ENCODE results near the gene NAV2.

The NAV2 gene

DNA sequence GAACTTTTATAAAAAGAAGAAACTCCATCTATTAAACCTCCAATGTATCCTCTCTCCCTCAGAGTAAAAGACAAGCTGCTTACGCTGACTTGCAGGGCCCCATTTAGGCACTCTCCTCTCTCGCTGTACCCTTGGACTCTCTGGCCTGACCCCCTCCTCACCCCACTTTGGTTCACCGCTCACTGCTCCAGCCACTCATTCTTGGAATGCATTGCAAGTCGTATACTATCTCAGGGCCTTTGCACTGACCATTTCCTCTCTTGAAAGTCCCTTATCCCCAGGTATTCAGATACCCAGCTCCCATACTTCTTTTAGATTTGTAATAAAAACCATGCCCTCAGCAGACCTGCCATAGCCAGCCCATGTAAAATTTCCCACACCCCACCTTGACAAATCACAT, 308.1 kb downstream of the NAV2 start:
- no peak overlapping the region for H3K4me2 ChIP-seq (ENCODE audit: low read length)
- no peak for DNase-seq
- no peak overlapping the region for H2AFZ ChIP-seq (ENCODE audit: insufficient read depth, low read length, poor library complexity)
- WGBS (ENCODE audit: extremely low coverage, insufficient coverage, insufficient read length) = no CpG with 5 or more reads among the region's 4 CpGs
- peak overlapping the region; percentile 59 for H3K14ac ChIP-seq (ENCODE audit: low read length)
- H3K9me3 ChIP-seq (ENCODE audit: insufficient read depth, low read depth, low read length) = no peaks in the 10 kb centered on the region
- peak overlapping the region; percentile 77 for H2AK5ac ChIP-seq (ENCODE audit: low read length)
- no peak overlapping the region for H4K12ac ChIP-seq (ENCODE audit: low read depth, low read length)
- peak overlapping the region; percentile 39 for H4K91ac ChIP-seq (ENCODE audit: low read depth, low read length)
- H3K27me3 ChIP-seq (ENCODE audit: insufficient read depth, low read length) = no peaks in the 10 kb centered on the region
- no peak overlapping the region for H3K23ac ChIP-seq (ENCODE audit: low read length)
- H2BK5ac ChIP-seq (ENCODE audit: low read depth, low read length, poor library complexity) = peak overlapping the region; percentile 45
- H4K8ac ChIP-seq (ENCODE audit: low read depth, low read length) = peak overlapping the region; percentile 17
- peak overlapping the region; percentile 82 for H2BK120ac ChIP-seq (ENCODE audit: insufficient read depth, low read length, poor library complexity)
- peaks cover 22 to 30% of the 10 kb centered on the region in 2 experiments for H3K4me1 ChIP-seq (ENCODE audit: control insufficient read depth in 1 of 2, insufficient read depth in 2 of 2, low read length in 2 of 2)
- peak overlapping the region; percentile 48 for H3K27ac ChIP-seq (ENCODE audit: low read depth, low read length)
- H3K36me3 ChIP-seq (ENCODE audit: control insufficient read depth in 1 of 2, insufficient read depth in 2 of 2, low read length in 2 of 2) = no peaks in the 10 kb centered on the region
- H3K79me1 ChIP-seq (ENCODE audit: low read length) = peaks cover 42% of the 10 kb centered on the region
- H3K18ac ChIP-seq (ENCODE audit: low read length) = peak overlapping the region; percentile 57
- H3K4ac ChIP-seq (ENCODE audit: low read depth, low read length) = peak overlapping the region; percentile 15
- H3K9ac ChIP-seq (ENCODE audit: low read length) = no peak overlapping the region
- H3K4me3 ChIP-seq (ENCODE audit: low read depth, low read length) = no peak overlapping the region
- peaks cover 15% of the 10 kb centered on the region for H3K79me2 ChIP-seq (ENCODE audit: control insufficient read depth, insufficient read depth, low read length, poor library complexity)
- H2BK12ac ChIP-seq (ENCODE audit: low read length) = peak overlapping the region; percentile 55

DNA sequence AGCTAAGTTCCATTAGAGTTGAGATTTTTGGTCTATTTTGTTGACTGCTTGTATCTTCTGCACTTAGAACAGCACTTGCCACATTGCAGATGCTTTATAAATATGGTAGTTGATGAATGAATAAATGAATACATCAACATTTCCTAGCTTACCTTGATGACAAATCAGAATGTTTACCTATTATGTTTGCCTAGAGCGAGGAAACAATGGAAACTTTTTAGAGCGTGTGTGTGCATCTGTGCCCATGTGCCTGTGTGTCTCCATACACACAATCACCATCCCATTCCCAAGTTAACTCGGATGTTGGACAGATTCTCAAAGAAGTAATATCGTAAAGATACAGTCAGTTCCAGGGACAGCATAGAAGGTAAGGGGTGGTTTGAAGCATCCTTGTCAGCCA, 308.6 kb downstream of the NAV2 start:
- no peak overlapping the region for H3K23ac ChIP-seq (ENCODE audit: low read length)
- H2BK12ac ChIP-seq (ENCODE audit: low read length) = peak overlapping the region; percentile 75
- H3K79me1 ChIP-seq (ENCODE audit: low read length) = peaks cover 46% of the 10 kb centered on the region
- H3K18ac ChIP-seq (ENCODE audit: low read length) = no peak overlapping the region
- peak overlapping the region; percentile 82 for H2AK5ac ChIP-seq (ENCODE audit: low read length)
- no peak for DNase-seq
- no peak overlapping the region for H4K12ac ChIP-seq (ENCODE audit: low read depth, low read length)
- no peak overlapping the region for H3K9ac ChIP-seq (ENCODE audit: low read length)
- no peaks in the 10 kb centered on the region for H3K27me3 ChIP-seq (ENCODE audit: insufficient read depth, low read length)
- H2AFZ ChIP-seq (ENCODE audit: insufficient read depth, low read length, poor library complexity) = no peak overlapping the region
- H3K79me2 ChIP-seq (ENCODE audit: control insufficient read depth, insufficient read depth, low read length, poor library complexity) = peaks cover 16% of the 10 kb centered on the region
- H2BK120ac ChIP-seq (ENCODE audit: insufficient read depth, low read length, poor library complexity) = peak overlapping the region; percentile 94
- no peak overlapping the region for H4K91ac ChIP-seq (ENCODE audit: low read depth, low read length)
- no peak overlapping the region for H3K14ac ChIP-seq (ENCODE audit: low read length)
- H3K27ac ChIP-seq (ENCODE audit: low read depth, low read length) = no peak overlapping the region
- peaks cover 24 to 34% of the 10 kb centered on the region in 2 experiments for H3K4me1 ChIP-seq (ENCODE audit: control insufficient read depth in 1 of 2, insufficient read depth in 2 of 2, low read length in 2 of 2)
- no peak overlapping the region for H4K8ac ChIP-seq (ENCODE audit: low read depth, low read length)
- no peak overlapping the region for H3K4me3 ChIP-seq (ENCODE audit: low read depth, low read length)
- no peak overlapping the region for H2BK5ac ChIP-seq (ENCODE audit: low read depth, low read length, poor library complexity)
- H3K4ac ChIP-seq (ENCODE audit: low read depth, low read length) = no peak overlapping the region
- no CpG with 5 or more reads among the region's 4 CpGs for WGBS (ENCODE audit: extremely low coverage, insufficient coverage, insufficient read length)
- H3K9me3 ChIP-seq (ENCODE audit: insufficient read depth, low read depth, low read length) = no peaks in the 10 kb centered on the region
- H3K4me2 ChIP-seq (ENCODE audit: low read length) = no peak overlapping the region
- H3K36me3 ChIP-seq (ENCODE audit: control insufficient read depth in 1 of 2, insufficient read depth in 2 of 2, low read length in 2 of 2) = no peaks in the 10 kb centered on the region

DNA sequence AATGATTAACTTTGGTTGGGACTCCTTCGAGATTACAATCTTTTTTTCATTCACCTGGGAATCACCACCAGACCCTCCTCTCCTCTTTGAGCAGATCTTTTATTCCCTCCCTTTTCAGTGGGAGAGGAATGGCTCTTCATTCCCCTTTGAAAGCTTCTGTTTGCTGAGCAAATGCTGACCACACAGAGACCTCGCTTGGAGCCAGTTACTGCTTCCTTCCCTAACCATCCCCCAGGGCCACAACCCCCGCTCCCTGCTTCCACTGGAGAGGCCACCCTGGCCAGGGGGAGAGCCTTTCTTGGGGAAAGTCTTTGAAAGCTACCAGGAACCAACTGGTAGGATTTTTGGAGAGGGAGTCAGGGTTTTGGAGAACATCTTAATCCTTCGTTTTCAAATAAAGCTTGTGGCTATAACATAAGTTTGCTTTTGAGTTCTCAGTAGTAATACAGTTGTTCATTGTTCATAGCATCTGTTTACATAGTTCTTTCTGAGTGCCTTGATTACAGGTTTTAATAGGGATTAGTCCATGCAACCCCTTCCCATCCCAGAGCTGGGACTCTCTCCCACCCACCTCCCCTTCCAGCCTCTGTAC, 309.2 kb downstream of the NAV2 start:
- no peak overlapping the region for H3K9ac ChIP-seq (ENCODE audit: low read length)
- H3K23ac ChIP-seq (ENCODE audit: low read length) = no peak overlapping the region
- H3K4ac ChIP-seq (ENCODE audit: low read depth, low read length) = peak overlapping the region; percentile 65
- H4K8ac ChIP-seq (ENCODE audit: low read depth, low read length) = peak overlapping the region; percentile 54
- no peak overlapping the region for H4K12ac ChIP-seq (ENCODE audit: low read depth, low read length)
- no peak overlapping the region for H2AFZ ChIP-seq (ENCODE audit: insufficient read depth, low read length, poor library complexity)
- H3K9me3 ChIP-seq (ENCODE audit: insufficient read depth, low read depth, low read length) = no peaks in the 10 kb centered on the region
- peaks cover 46% of the 10 kb centered on the region for H3K79me1 ChIP-seq (ENCODE audit: low read length)
- peak overlapping the region; percentile 94 for H2BK120ac ChIP-seq (ENCODE audit: insufficient read depth, low read length, poor library complexity)
- no peaks in the 10 kb centered on the region for H3K36me3 ChIP-seq (ENCODE audit: control insufficient read depth in 1 of 2, insufficient read depth in 2 of 2, low read length in 2 of 2)
- H3K4me3 ChIP-seq (ENCODE audit: low read depth, low read length) = no peak overlapping the region
- no peaks in the 10 kb centered on the region for H3K27me3 ChIP-seq (ENCODE audit: insufficient read depth, low read length)
- peak overlapping the region; percentile 72 for H3K27ac ChIP-seq (ENCODE audit: low read depth, low read length)
- no peak for DNase-seq
- no peak overlapping the region for H3K14ac ChIP-seq (ENCODE audit: low read length)
- H3K4me2 ChIP-seq (ENCODE audit: low read length) = peak overlapping the region; percentile 42
- H2BK5ac ChIP-seq (ENCODE audit: low read depth, low read length, poor library complexity) = peak overlapping the region; percentile 90
- H2BK12ac ChIP-seq (ENCODE audit: low read length) = peak overlapping the region; percentile 94
- peaks cover 16% of the 10 kb centered on the region for H3K79me2 ChIP-seq (ENCODE audit: control insufficient read depth, insufficient read depth, low read length, poor library complexity)
- WGBS (ENCODE audit: extremely low coverage, insufficient coverage, insufficient read length) = no CpG with 5 or more reads among the region's 4 CpGs
- peak overlapping the region; percentile 79 for H4K91ac ChIP-seq (ENCODE audit: low read depth, low read length)
- H2AK5ac ChIP-seq (ENCODE audit: low read length) = peak overlapping the region; percentile 93
- peaks cover 23 to 36% of the 10 kb centered on the region in 2 experiments for H3K4me1 ChIP-seq (ENCODE audit: control insufficient read depth in 1 of 2, insufficient read depth in 2 of 2, low read length in 2 of 2)
- H3K18ac ChIP-seq (ENCODE audit: low read length) = no peak overlapping the region

DNA sequence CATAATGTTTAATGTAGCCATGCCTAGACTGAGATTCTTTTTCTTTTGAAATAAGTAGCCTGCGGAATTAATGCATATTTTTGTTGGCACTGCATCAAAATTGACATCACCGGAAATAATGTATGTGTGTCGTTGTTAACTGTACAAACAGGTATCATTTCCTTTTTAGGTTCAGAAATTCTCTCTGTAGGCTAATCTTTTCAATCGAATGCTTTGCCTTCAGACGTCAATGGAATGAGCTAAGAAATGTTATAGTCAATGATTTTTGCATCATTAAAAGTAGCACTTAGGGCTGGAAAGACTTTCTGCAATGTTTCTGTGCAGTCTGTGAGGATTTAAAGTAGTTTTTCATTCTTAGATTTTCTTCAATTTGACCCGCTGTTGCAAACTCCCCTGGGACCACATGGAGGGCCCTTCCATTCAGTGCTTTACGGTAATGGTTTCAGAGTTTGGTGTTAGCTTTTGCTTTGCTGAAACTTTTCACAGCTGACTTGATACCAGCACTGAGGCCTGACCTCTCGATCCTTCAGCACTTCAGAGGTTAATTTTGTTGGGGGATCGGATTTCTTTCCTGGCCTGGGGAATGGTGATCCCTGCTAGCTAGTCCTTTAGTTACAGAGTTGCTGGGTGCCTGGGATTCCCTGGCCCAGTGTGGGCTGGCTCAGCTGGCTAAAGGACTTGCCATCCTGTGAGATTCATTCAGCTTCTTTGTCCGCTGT, 309.9 kb downstream of the NAV2 start:
- no CpG with 5 or more reads among the region's 10 CpGs for WGBS (ENCODE audit: extremely low coverage, insufficient coverage, insufficient read length)
- peak overlapping the region; percentile 71 for H3K14ac ChIP-seq (ENCODE audit: low read length)
- H3K4me1 ChIP-seq (ENCODE audit: control insufficient read depth in 1 of 2, insufficient read depth in 2 of 2, low read length in 2 of 2) = peaks cover 23 to 32% of the 10 kb centered on the region in 2 experiments
- H3K18ac ChIP-seq (ENCODE audit: low read length) = peak overlapping the region; percentile 61
- peak overlapping the region; percentile 94 for H3K27ac ChIP-seq (ENCODE audit: low read depth, low read length)
- no peak overlapping the region for H2AK5ac ChIP-seq (ENCODE audit: low read length)
- DNase-seq = peak in 1 of 2 donors; percentile 84
- peak overlapping the region; percentile 35 for H4K12ac ChIP-seq (ENCODE audit: low read depth, low read length)
- no peaks in the 10 kb centered on the region for H3K9me3 ChIP-seq (ENCODE audit: insufficient read depth, low read depth, low read length)
- peak overlapping the region; percentile 94 for H2BK5ac ChIP-seq (ENCODE audit: low read depth, low read length, poor library complexity)
- H4K91ac ChIP-seq (ENCODE audit: low read depth, low read length) = peak overlapping the region; percentile 86
- H3K79me1 ChIP-seq (ENCODE audit: low read length) = peaks cover 48% of the 10 kb centered on the region
- peak overlapping the region; percentile 1 for H3K9ac ChIP-seq (ENCODE audit: low read length)
- no peaks in the 10 kb centered on the region for H3K27me3 ChIP-seq (ENCODE audit: insufficient read depth, low read length)
- H2BK12ac ChIP-seq (ENCODE audit: low read length) = peak overlapping the region; percentile 72
- H3K4me2 ChIP-seq (ENCODE audit: low read length) = peak overlapping the region; percentile 42
- H3K4ac ChIP-seq (ENCODE audit: low read depth, low read length) = no peak overlapping the region
- peak overlapping the region; percentile 25 for H4K8ac ChIP-seq (ENCODE audit: low read depth, low read length)
- no peak overlapping the region for H2AFZ ChIP-seq (ENCODE audit: insufficient read depth, low read length, poor library complexity)
- H3K4me3 ChIP-seq (ENCODE audit: low read depth, low read length) = peak overlapping the region; percentile 59
- peaks cover 16% of the 10 kb centered on the region for H3K79me2 ChIP-seq (ENCODE audit: control insufficient read depth, insufficient read depth, low read length, poor library complexity)
- no peaks in the 10 kb centered on the region for H3K36me3 ChIP-seq (ENCODE audit: control insufficient read depth in 1 of 2, insufficient read depth in 2 of 2, low read length in 2 of 2)
- no peak overlapping the region for H3K23ac ChIP-seq (ENCODE audit: low read length)
- H2BK120ac ChIP-seq (ENCODE audit: insufficient read depth, low read length, poor library complexity) = peak overlapping the region; percentile 48

Data from trophoblast cell (in vitro differentiated cells and primary cell).